SK-N-MC (cell line): Measurements from ENCODE around the gene OGG1.

Source experiments
- EZH2 ChIP-seq: fragments of 200-600 bp; sonication (generic); IDR thresholded peaks from one replicate; pipeline ENCODE4 v1.6.1; 2017; ENCODE audit warnings: antibody characterized with exemption
- POLR2AphosphoS5 ChIP-seq: IDR thresholded peaks from 2 replicates; pipeline ENCODE4 v1.6.1; 2012; ENCODE audit warnings: mild to moderate bottlenecking, low read depth, low read length, borderline replicate concordance

DNA sequence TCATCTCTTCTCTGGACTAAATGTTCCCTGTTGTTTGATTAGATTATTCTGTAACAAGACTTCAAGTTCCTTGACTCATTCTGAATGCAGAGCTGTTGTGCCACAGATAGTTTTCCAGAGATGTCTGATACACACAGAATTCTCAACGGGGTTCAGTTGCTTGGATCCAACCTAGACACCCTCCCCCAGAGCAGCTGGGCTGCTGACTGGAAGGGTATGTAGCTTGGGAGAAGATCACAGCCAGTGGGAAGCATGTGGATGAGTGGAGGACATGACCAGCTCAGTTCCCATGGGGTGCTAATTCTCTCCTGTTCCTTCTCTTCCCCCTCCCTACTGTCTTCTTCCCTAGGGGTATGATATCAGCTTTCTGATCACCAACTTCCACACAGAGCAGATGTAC is 53.7 kb downstream of the OGG1 start:
- TF ChIP-seq POLR2AphosphoS5 = no peak
- TF ChIP-seq EZH2 = no peak
